Esophagus (tissue), 2 donors: Measurements from ENCODE around the gene ARAP3. TPM values are rescaled to one million over a fixed set of nuclear protein-coding genes. Genes with fewer than 3 reads are reported as not detected.

Experiments
- H3K27ac ChIP-seq, 2 donors: one replicate each; pipeline ENCODE4 v1.5.1; 2013; ENCODE audit warnings: low read depth in 2 of 2, mild to moderate bottlenecking in 2 of 2, inconsistent platforms in 1 of 2, low read length in 1 of 2, moderate library complexity in 1 of 2
- H3K27me3 ChIP-seq, 2 donors: one replicate each; pipeline ENCODE4 v1.6.1; 2013; ENCODE audit warnings: low read length in 2 of 2, control low read depth in 1 of 2, mild to moderate bottlenecking in 1 of 2; ENCODE audit not compliant: insufficient read depth in 2 of 2, control insufficient read depth in 1 of 2
- H3K36me3 ChIP-seq, 2 donors: one replicate each; pipeline ENCODE4 v1.6.1; 2013; ENCODE audit warnings: low read length in 1 of 2; ENCODE audit not compliant: control insufficient read depth in 2 of 2, insufficient read depth in 2 of 2
- H3K4me1 ChIP-seq, 2 donors: one replicate each; pipeline ENCODE4 v1.6.1; 2013; ENCODE audit warnings: low read length in 1 of 2; ENCODE audit not compliant: control insufficient read depth in 2 of 2, insufficient read depth in 2 of 2
- H3K4me3 ChIP-seq, 2 donors: one replicate each; pipeline ENCODE4 v1.5.1; 2013; ENCODE audit warnings: low read length in 2 of 2, mild to moderate bottlenecking in 2 of 2, low read depth in 1 of 2, moderate library complexity in 1 of 2
- H3K9me3 ChIP-seq, 2 donors: one replicate each; pipeline ENCODE4 v1.6.1; 2013; ENCODE audit warnings: mild to moderate bottlenecking in 2 of 2, low read depth in 1 of 2, low read length in 1 of 2, moderate library complexity in 1 of 2; ENCODE audit not compliant: control insufficient read depth in 2 of 2, insufficient read depth in 1 of 2
- WGBS, 2 donors: extraction: QIAGEN DNeasy Blood & Tissue Kit; methylation state at CpG; one replicate each; pipeline ENCODE4 v1.1.7; 2013; 5-methylcytosine and 5-hydroxymethylcytosine counted together
- polyA plus RNA-seq, 2 donors: library from polyadenylated mRNA; stranded (reverse); fragments of 200-250 nt; gene quantifications; one replicate each; pipeline ENCODE4 v1.2.3, GENCODE V29; 2013
- donor health status: healthy with polysubstance abuse.
- donor health status: Bipolar disorder and iron deficiency.

ARAP3 gene
- polyA plus RNA-seq, 2 donors = 2.9 to 4.0 TPM

- H3K36me3 ChIP-seq = no peaks in the 10 kb centered on the region
- no peak overlapping the region for H3K4me3 ChIP-seq
- 83 to 88% methylated on average over 8 of the region's 8 CpGs for WGBS, 2 donors
- H3K27ac ChIP-seq = no peak overlapping the region
- H3K4me1 ChIP-seq = no peaks in the 10 kb centered on the region
- no peaks in the 10 kb centered on the region for H3K27me3 ChIP-seq
- no peaks in the 10 kb centered on the region for H3K9me3 ChIP-seq
Measured at GRCh38 chr5:141663506-141663905, 18.5 kb downstream of the ARAP3 start.

GRCh38 chr5:141662028-141662427, 20.0 kb downstream of the ARAP3 start:
- no peaks in the 10 kb centered on the region for H3K36me3 ChIP-seq
- 85 to 90% methylated on average over 17 of the region's 17 CpGs for WGBS, 2 donors

GRCh38 chr5:141657937-141658545, 24.0 kb downstream of the ARAP3 start:
- Histone ChIP-seq H3K4me3 (no peak overlapping the region), H3K9me3 (no peaks in the 10 kb centered on the region), H3K27me3 (no peaks in the 10 kb centered on the region), H3K36me3 (no peaks in the 10 kb centered on the region), H3K4me1 (no peaks in the 10 kb centered on the region), H3K27ac (no peak overlapping the region)
- WGBS, 2 donors = 77 to 83% methylated on average over 8 of the region's 8 CpGs

More at GRCh38 chr5:141662028-141662427, 20.0 kb downstream of the ARAP3 start:
- Histone ChIP-seq H3K4me3 (no peak overlapping the region), H3K9me3 (no peaks in the 10 kb centered on the region), H3K4me1 (no peaks in the 10 kb centered on the region), H3K27me3 (no peaks in the 10 kb centered on the region), H3K27ac (no peak overlapping the region)

- Histone ChIP-seq H3K4me1 (no peaks in the 10 kb centered on the region), H3K9me3 (no peaks in the 10 kb centered on the region), H3K27ac (no peak overlapping the region), H3K36me3 (no peaks in the 10 kb centered on the region), H3K4me3 (no peak overlapping the region), H3K27me3 (no peaks in the 10 kb centered on the region)
- 96% methylated on average over 1 of the region's 1 CpG for WGBS, 2 donors
Measured at GRCh38 chr5:141657404-141657803, 24.6 kb downstream of the ARAP3 start.

GRCh38 chr5:141656396-141656795, 25.6 kb downstream of the ARAP3 start:
- Histone ChIP-seq H3K36me3 (no peaks in the 10 kb centered on the region), H3K27ac (no peak overlapping the region), H3K27me3 (no peaks in the 10 kb centered on the region), H3K9me3 (no peaks in the 10 kb centered on the region), H3K4me3 (no peak overlapping the region), H3K4me1 (peaks cover 2 to 5% of the 10 kb centered on the region in 2 donors)
- WGBS, 2 donors = 93% methylated on average over 9 of the region's 9 CpGs

GRCh38 chr5:141655020-141655419, 27.0 kb downstream of the ARAP3 start:
- Histone ChIP-seq H3K27ac (no peak overlapping the region), H3K4me3 (no peak overlapping the region), H3K36me3 (no peaks in the 10 kb centered on the region), H3K4me1 (peaks cover 8 to 9% of the 10 kb centered on the region in 2 donors), H3K27me3 (no peaks in the 10 kb centered on the region), H3K9me3 (no peaks in the 10 kb centered on the region)
- 87 to 92% methylated on average over 7 of the region's 7 CpGs for WGBS, 2 donors

GRCh38 chr5:141654298-141654697, 27.7 kb downstream of the ARAP3 start:
- Histone ChIP-seq H3K4me3 (no peak overlapping the region), H3K27ac (no peak overlapping the region), H3K36me3 (no peaks in the 10 kb centered on the region), H3K27me3 (no peaks in the 10 kb centered on the region), H3K9me3 (no peaks in the 10 kb centered on the region), H3K4me1 (peaks cover 8 to 11% of the 10 kb centered on the region in 2 donors)
- 80 to 83% methylated on average over 2 of the region's 2 CpGs for WGBS, 2 donors

- H3K4me1 ChIP-seq = peaks cover 8 to 11% of the 10 kb centered on the region in 2 donors
- H3K4me3 ChIP-seq = peak overlapping the region; percentile 57 to 58
- H3K27me3 ChIP-seq = no peaks in the 10 kb centered on the region
- H3K36me3 ChIP-seq = peaks cover 3 to 12% of the 10 kb centered on the region in 2 donors
- H3K27ac ChIP-seq = peak overlapping the region in 1 of 2 donors; percentile 43
- H3K9me3 ChIP-seq = no peaks in the 10 kb centered on the region
- WGBS, 2 donors = 39 to 42% methylated on average over 9 of the region's 9 CpGs
Measured at GRCh38 chr5:141651728-141652105, 30.3 kb downstream of the ARAP3 start.

- peaks cover 3 to 14% of the 10 kb centered on the region in 2 donors for H3K36me3 ChIP-seq
- WGBS, 2 donors = 3 to 4% methylated on average over 47 to 50 of the region's 50 CpGs
- peaks cover 8 to 11% of the 10 kb centered on the region in 2 donors for H3K4me1 ChIP-seq
- H3K9me3 ChIP-seq = no peaks in the 10 kb centered on the region
- H3K27me3 ChIP-seq = no peaks in the 10 kb centered on the region
- peak within 1 kb of the TSS; percentile 57 to 58 for H3K4me3 ChIP-seq
- H3K27ac ChIP-seq = peak within 1 kb of the TSS; percentile 43 to 65
Measured at GRCh38 chr5:141650851-141651727, 30.9 kb downstream of the ARAP3 start, which contains the start of gene FCHSD1. TSS of gene FCHSD1 (minus strand) at chr5:141651418. CDS start at chr5:141651368, 50 bp downstream.
